ENCODE data around the gene GALNS.

DNA sequence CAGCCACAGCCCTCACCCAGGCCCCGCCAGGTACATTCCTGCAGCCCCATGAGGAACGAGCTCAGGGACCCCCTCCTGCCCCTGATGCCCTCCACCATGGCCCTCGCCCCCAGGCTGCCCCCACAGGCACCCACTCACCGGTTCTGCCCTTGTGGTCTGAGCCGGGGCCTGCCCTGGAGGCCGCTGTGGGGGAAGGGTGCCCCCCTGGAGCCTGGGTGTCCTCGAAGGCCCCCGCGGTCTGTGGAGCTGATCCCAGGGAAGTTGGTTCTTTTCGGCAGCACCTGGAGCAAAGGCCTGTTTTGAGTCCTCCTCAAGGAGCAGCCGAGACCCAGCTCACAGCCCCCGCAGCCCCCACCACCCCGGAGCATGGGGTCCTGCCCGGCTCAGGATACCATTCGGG, 7.4 kb upstream of the GALNS start:
- no peak for TF ChIP-seq SMC3 (conservative IDR thresholded peaks at IDR 0.05; ENCODE audit: poor library complexity)
- TF ChIP-seq, protein P1, sequence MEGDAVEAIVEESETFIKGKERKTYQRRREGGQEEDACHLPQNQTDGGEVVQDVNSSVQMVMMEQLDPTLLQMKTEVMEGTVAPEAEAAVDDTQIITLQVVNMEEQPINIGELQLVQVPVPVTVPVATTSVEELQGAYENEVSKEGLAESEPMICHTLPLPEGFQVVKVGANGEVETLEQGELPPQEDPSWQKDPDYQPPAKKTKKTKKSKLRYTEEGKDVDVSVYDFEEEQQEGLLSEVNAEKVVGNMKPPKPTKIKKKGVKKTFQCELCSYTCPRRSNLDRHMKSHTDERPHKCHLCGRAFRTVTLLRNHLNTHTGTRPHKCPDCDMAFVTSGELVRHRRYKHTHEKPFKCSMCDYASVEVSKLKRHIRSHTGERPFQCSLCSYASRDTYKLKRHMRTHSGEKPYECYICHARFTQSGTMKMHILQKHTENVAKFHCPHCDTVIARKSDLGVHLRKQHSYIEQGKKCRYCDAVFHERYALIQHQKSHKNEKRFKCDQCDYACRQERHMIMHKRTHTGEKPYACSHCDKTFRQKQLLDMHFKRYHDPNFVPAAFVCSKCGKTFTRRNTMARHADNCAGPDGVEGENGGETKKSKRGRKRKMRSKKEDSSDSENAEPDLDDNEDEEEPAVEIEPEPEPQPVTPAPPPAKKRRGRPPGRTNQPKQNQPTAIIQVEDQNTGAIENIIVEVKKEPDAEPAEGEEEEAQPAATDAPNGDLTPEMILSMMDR (IDR thresholded peaks at IDR 0.05; ENCODE audit: poor library complexity, severe bottlenecking): no peak
- no peak for TF ChIP-seq MXI1 (conservative IDR thresholded peaks at IDR 0.05; ENCODE audit: poor library complexity, severe bottlenecking)
